ENCODE measurements around the gene SLC25A52.
"Not testable (repeated sequence)": the region's sequence is repeated elsewhere in the genome, so short reads cannot be mapped to it uniquely, and the experiment has no call there.

Gene SLC25A52

DNA sequence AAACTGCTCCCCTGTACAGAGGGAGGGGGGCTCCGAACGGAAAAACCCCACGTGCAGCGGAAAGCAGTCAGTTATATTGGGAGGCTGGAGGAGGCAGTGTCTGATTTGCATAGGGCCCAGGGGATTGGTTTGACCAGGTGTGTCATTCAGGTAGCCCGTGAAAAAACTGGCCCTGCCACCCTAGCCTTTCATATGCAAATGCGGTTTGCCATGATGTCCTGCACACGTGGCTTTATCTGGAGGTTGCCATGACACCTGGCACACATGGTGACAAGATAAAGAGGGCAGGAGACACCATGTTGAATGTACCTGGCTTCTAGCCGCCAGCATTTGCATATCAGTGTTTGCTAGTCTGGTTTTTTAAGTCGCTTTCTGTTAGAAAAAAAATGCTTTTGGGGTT lies 20.5 kb downstream of the SLC25A52 start:
- DNase-seq (ENCODE audit: low read depth in 2 of 2): no peak

DNA sequence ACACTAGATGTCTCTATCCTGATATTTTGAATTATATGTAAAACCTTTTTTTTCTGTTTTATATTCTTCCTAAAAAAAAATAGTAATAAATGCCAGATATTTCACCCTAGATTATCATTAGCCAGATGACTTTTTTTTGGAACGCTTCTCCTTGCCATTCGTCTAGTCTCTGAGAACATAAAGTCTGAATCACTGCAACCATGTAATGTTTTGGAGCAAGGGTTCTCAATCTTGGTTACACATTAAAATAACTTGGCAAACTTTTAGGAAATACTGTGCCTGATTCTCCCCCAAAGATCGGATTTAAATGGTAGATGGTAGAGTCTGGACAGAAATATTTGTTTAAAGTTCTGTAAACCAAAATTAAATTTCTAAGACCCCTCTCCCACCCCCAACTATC lies 21.0 kb downstream of the SLC25A52 start:
- no peak for DNase-seq (ENCODE audit: low read depth in 2 of 2)

DNA sequence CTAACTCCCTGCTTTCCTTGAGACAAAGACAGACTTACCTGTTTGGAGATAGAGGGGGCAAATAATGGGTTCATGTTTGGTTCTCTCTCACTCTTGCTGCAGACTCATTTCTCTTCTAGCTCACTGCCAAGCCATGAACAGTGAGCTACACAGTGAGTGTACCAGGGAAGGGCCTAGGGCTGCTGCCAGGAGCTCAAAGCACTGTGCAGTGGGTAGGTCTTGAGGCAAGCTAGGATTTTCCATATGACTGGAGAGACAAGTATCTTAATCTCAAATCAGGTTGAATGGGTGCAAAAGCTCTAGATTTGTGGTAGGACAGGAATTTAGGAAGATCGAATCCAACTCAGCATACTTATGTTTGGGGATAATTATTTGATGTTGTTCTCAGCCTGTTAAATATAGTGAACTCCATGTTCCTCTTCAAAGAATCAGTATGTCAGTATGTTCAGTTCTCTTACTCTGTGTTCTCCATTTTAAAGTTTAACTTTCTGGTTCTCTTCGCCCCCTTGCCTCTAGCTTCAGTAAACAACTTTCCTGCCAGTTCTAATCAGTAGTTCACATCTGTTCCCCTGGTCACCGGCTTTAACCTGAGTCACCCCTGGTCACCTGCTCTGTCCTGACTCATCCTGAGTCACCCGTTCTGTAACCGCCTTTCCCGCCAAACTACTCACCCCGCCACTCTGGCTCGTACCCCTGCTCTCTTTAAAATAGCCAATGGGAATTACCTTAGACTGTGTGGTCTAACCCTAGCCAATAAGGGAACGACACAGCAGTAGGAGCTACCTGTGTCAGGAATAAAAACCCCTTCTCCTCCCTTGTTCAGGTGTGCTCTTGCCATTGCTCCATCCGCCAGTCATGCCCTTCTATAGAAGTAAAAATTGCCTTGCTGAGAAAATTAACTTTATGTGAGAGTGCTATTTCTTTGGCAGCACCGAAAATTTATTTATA lies 21.9 kb downstream of the SLC25A52 start:
- no peak for DNase-seq (ENCODE audit: low read depth in 2 of 2)

DNA sequence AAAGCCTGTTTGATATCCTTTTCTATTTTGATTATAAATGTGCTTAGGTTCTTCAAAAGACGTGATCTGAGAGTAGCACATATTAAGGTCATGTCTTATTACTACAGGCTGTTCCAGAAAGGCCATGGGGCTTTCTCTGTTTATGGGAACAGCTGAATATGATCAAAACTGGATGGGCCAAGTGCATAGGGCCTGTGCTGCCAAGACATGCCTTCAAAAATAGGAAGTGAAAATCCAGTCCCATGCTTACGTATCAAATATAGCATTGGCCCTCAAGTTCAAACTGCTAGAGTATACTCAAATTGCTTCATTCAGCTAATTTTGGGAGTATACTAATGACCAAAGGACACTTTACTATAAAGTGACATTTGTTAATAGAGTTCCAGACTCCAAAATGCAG lies 24.1 kb downstream of the SLC25A52 start:
- DNase-seq (ENCODE audit: low read depth in 2 of 2): no peak

DNA sequence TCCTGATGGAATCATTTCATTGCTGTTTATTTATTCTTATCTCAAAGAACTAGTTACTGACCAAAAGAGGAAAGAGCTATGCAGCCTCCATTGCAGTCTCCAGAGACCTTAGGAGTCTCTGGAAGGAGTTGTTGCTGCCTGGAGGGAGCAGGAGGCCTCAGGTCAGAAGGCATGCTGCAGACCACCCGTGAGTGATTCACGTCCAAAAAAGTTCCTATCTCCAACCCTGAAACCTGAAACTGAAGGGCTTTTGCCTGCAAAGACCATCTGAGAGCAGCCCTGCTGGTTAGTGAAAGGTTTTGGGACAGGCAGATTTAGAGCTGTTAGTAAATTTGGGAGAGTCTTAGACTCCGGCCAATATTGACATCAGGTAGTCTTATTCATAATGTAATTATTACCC lies 29.1 kb downstream of the SLC25A52 start:
- no peak for DNase-seq (ENCODE audit: low read depth in 2 of 2)

DNA sequence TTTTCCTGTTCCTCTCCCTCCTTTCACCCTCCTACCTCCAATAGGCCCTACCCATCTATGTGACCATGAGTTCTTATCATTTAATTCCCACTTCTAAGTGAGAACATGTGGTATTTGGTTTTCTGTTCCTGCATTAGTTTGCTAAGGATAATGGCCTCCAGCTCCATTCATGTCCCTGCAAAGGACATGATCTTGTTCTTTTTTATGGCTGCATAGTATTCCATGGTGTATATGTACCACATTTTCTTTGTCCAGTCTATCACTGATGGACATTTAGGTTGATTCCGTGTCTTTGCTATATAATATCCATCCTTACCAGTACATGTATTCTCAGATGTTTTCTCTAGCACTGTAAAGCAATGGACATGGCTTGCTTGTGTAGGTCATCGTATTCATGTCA lies 31.5 kb downstream of the SLC25A52 start:
- DNase-seq (ENCODE audit: low read depth in 2 of 2): not testable (repeated sequence)

DNA sequence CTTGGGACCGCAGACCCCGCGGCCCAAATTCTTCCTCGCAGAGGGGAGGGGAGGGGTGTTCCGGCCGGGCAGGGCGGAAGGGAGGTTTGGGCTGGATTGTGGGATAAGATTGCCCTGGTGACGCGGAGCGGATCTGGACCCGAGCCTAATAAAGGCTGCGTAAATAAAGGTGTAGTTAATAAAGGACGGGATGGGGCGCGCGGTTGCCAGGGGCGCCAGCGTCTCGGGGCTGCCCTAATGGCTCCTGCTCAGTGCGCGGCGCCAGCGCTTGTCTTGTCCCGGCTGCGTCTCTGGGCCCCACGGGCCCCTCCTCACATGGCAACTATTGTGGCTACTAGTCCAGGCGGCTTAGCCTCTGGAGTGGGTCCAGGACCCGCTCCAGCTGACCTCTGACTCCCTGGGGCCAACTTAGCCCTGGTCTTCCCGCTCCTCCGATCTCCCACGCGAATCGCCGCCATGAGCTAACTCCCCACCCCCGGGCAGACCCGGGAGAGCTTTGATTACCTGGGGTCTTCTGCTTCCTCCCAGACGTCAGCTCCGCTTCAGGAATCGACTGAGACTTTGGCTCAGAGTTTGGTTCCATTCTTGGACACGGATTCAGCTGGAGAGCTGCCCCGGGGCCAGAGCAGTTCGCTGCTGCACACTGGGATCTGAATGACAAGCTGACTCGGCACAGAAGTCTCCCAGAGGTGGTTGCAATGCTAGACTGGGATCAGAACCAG lies 36.5 kb downstream of the SLC25A52 start:
- DNase-seq (ENCODE audit: low read depth in 2 of 2): no peak

DNA sequence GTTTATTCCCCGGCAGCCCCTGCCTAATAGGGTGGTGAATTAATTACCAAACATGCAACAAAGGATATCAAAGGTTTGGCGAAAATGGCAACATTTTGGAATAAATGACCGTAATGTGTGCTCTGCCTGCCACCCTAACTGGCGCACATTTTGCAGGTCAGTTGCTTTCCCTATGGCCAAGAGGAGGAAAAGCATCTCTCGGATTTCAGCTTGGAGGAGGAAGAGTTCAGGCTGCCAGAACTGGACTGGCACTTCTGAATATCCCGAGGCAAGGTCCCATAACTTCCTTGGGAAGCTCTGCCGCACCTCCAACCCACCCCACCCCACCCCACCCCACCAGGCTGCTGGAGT lies 37.1 kb downstream of the SLC25A52 start:
- DNase-seq (ENCODE audit: low read depth in 2 of 2): no peak

DNA sequence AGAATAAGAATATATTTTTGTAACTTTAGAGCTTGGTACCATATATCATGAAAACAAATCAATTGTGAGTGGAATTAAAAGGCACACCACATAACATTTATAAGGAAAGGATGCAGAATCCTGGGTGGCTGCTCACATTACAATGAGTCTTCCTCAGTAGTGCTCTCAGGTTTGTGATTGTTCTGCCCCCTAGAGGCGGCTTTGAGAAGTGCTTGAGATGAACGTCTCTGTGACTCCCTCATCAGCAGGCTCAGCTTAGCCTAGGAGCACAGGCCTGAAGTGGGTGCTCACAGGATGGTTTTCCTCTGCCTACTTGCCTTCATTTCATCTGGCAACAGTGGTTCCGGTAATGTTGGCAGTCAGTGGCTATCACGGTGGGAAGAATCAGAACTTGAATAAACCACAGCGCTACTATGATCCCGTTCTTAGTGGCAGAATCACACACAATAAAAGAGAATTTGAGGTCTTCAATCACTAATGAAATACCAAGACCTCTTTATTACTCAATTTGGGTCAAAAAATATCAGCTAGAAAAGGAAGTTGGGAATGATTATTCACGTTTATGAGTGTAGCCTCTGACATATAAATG lies 38.2 kb downstream of the SLC25A52 start:
- DNase-seq (ENCODE audit: low read depth in 2 of 2): peak; percentile 71 to 75

DNA sequence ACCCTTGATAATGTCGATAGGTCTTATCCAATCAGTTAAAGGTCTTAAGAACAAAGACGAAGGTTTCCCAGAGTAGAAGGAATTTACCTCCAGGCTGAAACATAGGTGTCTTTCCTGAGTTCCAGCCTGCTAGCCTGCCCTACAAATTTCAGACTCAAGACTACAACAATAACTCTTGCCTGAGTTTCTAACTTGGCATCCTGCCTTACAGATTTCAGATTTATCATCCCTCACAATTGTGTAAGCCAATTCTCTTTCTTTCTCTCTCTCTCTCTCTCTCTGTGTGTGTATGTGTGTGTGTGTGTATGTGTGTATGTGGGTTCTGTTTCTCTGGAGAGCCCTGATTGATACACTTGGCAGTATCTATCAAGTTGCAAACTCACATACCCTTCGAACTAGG lies 39.1 kb downstream of the SLC25A52 start:
- DNase-seq (ENCODE audit: low read depth in 2 of 2): no peak

DNA sequence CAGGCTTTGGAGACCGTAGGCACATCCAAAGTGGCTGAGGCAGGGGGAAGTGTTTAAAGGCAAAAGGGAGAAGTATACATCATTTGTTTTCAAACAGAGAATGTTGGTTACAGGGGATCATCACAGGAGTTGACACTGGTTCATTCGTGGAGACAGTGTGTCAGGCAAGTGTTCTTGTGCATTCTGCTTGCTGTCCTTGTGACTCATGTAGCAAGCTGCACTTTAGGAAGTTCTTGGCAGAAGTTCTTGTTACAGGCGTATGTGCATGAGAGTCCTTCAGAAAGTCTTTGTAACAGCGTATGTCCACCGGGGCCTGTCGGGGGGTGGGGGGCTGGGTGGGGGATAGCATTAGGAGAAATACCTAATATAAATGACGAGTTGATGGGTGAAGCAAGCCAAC lies 39.8 kb downstream of the SLC25A52 start:
- no peak for DNase-seq (ENCODE audit: low read depth in 2 of 2)

DNA sequence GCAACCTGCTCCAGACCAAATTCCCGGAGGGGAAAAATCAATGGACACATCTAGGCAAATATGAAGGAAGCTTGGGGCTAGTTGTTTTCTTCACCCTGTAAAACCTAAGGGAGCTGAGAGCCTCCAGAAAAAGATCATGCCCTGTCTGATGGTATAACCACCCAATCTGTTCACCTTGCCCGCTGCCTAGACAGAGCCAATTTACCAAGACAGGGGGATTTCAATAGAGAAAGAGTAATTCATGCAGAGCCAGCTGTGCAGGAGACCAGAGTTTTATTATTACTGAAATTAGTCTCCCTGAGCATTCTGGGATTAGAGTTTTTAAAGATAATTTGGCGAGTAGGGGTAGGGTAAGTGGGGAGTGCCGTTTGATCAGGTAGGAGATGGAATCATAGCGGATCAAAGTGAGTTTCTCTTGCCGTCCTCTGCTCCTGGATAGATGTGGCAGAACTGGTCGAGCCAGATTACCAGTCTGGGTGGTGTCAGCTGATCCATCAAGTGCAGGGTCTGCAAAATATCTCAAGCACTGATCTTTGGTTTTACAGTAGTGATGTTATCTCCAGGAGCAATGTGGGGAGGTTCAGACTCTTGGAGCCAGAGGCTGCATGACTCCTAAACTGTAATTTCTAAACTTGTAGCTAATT lies 41.2 kb downstream of the SLC25A52 start:
- no peak for DNase-seq (ENCODE audit: low read depth in 2 of 2)

DNA sequence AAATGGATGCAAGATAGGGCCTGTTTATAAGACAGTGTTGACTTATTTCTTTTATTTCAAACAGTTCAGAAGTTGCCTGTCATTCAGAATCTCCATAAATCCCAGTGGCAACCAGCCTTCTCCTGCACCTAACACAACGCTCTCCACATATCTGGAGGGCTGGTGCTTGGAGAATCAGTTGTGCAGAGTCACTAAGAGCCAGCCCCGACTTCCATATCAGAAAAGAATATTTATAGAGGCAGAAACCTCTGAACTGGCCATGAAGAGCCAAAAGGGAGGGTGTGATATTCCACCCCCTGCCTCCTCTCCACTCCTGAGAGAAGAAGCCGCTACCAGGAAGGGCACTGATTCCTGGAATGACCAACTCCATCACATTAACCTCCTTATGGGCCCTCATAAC lies 42.3 kb downstream of the SLC25A52 start:
- DNase-seq (ENCODE audit: low read depth in 2 of 2): no peak

DNA sequence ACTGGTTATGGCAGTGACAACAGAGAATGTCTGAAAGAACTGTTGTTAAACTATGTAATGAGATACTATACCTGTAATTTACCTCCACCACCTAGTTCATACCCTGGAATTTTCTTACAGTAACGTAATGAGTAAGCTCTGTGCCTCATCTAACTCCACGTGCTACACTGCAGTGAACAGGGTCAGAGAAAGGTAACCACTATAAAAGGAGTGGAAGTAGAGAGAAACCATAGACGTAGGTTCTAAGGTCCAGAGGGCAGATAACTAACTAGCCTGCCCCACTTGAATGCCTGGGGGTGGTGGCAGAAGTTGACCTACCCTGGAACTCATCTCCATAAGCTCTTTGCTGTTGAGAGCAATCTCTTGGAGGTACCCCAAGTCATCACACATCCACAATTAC lies 44.3 kb downstream of the SLC25A52 start:
- no peak for DNase-seq (ENCODE audit: low read depth in 2 of 2)

DNA sequence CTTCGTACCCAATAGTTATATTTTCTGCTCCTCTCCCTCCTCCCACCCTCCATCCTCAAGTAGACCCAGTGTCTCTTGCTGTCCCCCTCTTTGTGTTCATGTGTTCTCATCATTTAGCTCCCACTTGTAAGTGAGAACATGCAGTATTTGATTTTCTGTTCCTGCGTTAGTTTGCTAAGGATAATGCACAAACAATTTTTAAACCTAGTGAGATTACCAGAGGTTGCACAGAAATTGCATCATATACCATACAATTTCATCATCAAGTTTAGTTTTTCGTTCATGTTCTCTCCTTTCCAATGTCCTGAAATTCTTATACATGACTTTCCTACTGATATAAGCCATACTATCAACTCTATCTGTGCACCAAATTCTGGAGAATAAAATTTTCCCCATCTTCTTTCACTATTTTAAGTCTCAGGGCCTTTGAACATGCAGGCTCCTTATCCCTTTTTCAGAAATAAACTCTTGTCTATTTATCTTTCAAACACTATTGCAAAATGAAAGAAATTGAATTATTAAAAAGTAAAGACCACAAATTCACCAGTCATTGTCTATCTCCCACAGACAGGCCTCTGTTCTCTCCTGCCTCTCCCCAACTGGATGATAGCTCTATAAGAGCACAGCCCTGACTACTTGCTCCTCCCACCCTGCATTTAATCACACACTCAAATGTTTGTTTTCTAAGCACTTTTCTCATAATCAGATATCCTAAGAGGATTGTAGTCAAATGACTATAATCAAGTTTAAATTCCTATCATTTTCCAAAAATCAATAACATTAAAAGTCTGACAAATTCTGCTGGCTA lies 49.1 kb downstream of the SLC25A52 start:
- no peak for DNase-seq (ENCODE audit: low read depth in 2 of 2)

DNA sequence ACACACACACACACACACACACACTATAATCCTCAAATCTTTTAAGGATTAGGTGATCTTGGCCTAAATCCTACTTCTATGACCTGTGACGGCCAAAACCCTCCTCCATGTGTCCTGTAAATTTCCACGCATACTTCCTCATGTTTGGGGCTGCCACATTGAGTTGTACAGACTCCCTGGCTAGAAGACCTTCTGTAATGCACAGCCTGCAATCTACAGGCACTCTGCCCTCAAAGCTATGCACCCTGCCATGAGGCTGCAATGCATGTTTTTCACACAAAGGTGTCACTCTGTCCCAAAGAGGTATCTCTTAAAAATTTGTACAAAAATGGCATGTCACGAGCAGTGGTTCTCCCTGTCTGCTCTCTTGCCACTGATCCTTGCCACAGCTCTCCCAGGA lies 49.9 kb downstream of the SLC25A52 start:
- DNase-seq (ENCODE audit: low read depth in 2 of 2): no peak

Measured in stimulated activated CD4-positive, alpha-beta T cell treated with anti-CD3 and anti-CD28 coated beads, Interleukin-4, amount 100 ng/mL, for 48 hours (primary cell).